ENCODE data around the gene MUS81.

GRCh38 chr11:65880027-65880426, 19.8 kb downstream of the MUS81 start:
- no peak for TF ChIP-seq SUZ12 (IDR thresholded peaks at IDR 0.05; ENCODE audit: unreplicated experiment)
- no peak for TF ChIP-seq SPI1 (IDR thresholded peaks at IDR 0.05; ENCODE audit: borderline replicate concordance, insufficient read depth, low read depth, low read length)
- no peak for TF ChIP-seq YY1 (IDR thresholded peaks at IDR 0.05; ENCODE audit: low read depth, low read length)
- TF ChIP-seq TCF7 (IDR thresholded peaks at IDR 0.05; ENCODE audit: borderline replicate concordance), result no peak
- TF ChIP-seq, protein P1, sequence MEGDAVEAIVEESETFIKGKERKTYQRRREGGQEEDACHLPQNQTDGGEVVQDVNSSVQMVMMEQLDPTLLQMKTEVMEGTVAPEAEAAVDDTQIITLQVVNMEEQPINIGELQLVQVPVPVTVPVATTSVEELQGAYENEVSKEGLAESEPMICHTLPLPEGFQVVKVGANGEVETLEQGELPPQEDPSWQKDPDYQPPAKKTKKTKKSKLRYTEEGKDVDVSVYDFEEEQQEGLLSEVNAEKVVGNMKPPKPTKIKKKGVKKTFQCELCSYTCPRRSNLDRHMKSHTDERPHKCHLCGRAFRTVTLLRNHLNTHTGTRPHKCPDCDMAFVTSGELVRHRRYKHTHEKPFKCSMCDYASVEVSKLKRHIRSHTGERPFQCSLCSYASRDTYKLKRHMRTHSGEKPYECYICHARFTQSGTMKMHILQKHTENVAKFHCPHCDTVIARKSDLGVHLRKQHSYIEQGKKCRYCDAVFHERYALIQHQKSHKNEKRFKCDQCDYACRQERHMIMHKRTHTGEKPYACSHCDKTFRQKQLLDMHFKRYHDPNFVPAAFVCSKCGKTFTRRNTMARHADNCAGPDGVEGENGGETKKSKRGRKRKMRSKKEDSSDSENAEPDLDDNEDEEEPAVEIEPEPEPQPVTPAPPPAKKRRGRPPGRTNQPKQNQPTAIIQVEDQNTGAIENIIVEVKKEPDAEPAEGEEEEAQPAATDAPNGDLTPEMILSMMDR (IDR thresholded peaks at IDR 0.05 in 2 of 3, conservative IDR thresholded peaks at IDR 0.05 in 1 of 3; ENCODE audit: control insufficient read depth in 2 of 3, extremely low read depth in 1 of 3, insufficient read depth in 1 of 3, low read depth in 3 of 3, low read length in 3 of 3), result no peak
- no peak for TF ChIP-seq CUX1 (IDR thresholded peaks at IDR 0.05; ENCODE audit: insufficient replicate concordance, low read depth, low read length)
- no peak for TF ChIP-seq GABPA (IDR thresholded peaks at IDR 0.05; ENCODE audit: low read depth)
- TF ChIP-seq ZNF274 (IDR thresholded peaks at IDR 0.05; ENCODE audit: insufficient read depth, insufficient read length), result no peak
- TF ChIP-seq MTA2 (IDR thresholded peaks at IDR 0.05; ENCODE audit: low read depth), result no peak
- no peak for TF ChIP-seq HDAC6 (IDR thresholded peaks at IDR 0.05; ENCODE audit: unreplicated experiment)
- TF ChIP-seq RFX5 (IDR thresholded peaks at IDR 0.05; ENCODE audit: low read depth, low read length), result no peak
- TF ChIP-seq SMC3 (IDR thresholded peaks at IDR 0.05; ENCODE audit: borderline replicate concordance, low read length), result no peak
- TF ChIP-seq EGR1 (IDR thresholded peaks at IDR 0.05; ENCODE audit: borderline replicate concordance in 1 of 2, low read depth in 2 of 2, low read length in 2 of 2), result no peak
- TF ChIP-seq RAD21 (IDR thresholded peaks at IDR 0.05; ENCODE audit: insufficient read depth, low read depth, low read length), result no peak
